ENCODE results near the gene RIPPLY3. TPM values are rescaled to one million over a fixed set of nuclear protein-coding genes. Genes with fewer than 3 reads are reported as not detected.

Gene RIPPLY3, protein sequence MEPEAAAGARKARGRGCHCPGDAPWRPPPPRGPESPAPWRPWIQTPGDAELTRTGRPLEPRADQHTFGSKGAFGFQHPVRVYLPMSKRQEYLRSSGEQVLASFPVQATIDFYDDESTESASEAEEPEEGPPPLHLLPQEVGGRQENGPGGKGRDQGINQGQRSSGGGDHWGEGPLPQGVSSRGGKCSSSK
- total RNA-seq, result under 1 TPM in 3 of 6 experiments, not detected in 3; 0.12 to 0.18 (median 0.17) TPM
- long read RNA-seq, result 0 reads

DNA sequence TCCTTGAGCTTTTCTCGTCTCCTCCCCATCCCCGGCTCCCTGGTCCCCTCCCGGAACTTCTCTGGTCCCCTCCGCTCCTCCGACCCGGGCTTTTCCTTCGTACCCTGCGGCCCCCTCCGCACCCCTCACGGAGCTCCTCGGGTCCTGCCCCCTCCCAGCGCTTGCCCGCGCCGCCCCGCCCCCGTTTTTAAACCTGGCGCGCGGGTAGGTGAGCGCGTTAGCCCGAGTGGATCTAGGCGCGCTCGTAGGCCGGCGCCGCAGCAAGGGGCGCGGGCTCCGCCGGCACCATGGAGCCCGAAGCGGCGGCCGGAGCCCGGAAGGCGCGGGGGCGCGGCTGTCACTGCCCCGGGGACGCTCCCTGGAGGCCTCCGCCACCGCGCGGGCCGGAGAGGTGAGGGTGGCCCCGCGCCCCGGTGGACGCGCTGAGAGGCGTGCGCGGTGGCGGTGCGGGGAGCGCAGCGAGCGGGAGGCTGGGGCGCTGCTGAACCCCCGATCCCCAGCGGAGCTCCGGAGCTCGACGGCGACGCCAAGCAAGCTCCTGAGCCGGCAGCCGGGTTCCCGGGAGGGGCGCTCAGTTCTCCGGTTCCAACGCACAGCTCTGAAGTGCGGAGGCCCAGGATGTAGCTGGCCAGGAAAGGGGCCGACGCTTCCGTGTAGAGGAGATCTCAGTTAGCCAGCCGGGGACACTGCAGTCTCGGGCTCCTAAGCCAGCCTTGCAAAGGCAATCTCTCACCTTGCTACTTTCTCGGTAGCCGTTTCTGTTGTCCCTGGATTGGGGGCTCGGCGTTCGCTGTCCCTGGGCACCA lies at the start of gene RIPPLY3:
Gene RIPPLY3 (plus strand): TSS at position 217 of the 806 bp plus-strand sequence. CDS start 71 bp downstream, at position 288.
- Histone ChIP-seq H3K9me3 (no peaks in the 10 kb centered on the region), H3K36me3 (no peaks in the 10 kb centered on the region), H3K27me3 (no peaks in the 10 kb centered on the region), H3K4me1 (peaks cover 0 to 11% (median 0%) of the 10 kb centered on the region in 4 donors), H3K4me3 (peak within 1 kb of the TSS; percentile 26 to 48 (median 29)), H3K27ac (no peak within 1 kb of the TSS)
- intact Hi-C loops (cut with DNase I), result no loop called here
- DNase-seq (peak in 1 of 3 donors; percentile 31), ATAC-seq (no peak)
- 3% methylated on average over 28 of the region's 87 CpGs for WGBS (ENCODE audit: insufficient coverage, low coverage, low lambda C conversion rate, missing lambda C conversion rate)
- TF ChIP-seq POLR2A (IDR thresholded peaks at IDR 0.05) (no peak), CTCF (IDR thresholded peaks at IDR 0.05) (no peak)

DNA sequence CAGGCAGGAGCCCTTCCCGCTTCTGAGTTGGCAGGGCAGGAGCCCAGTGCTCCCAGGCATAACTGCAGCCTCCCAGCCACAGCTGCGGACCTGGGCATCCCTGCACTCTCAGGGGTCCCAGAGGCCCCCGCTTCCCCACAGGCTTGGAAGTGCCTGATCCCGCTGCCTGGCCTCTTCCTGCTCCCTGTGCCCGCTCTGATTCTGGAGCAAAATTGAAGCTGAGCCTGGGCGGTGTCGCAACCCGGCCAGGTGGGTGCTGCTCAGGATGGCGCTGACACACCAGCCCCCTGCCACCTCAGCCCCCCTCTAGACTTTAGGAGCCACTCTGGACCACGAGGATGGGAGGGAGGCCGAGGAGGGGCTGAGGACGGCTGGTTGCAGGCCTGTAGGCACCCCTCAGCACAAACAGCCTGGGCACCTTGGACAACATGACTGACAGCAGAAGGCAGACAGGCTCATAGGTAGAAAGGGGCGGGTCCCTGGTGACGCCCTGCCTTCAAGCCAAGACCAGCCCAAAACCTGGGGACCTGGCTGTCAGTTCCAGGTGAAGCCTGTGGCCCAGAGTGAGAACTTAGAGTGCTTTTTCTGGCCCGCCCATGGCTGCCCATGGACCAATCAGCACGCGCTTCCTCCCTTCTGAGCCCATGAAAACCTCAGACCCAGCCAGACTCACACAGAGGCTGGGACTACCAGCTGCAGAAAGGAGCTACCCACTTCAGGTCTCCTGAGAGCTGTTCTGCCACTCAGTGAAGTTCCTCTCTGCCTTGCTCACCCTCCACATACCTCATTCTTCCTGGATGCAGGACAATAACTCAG lies 47.3 kb upstream of the RIPPLY3 start:
- no peak for TF ChIP-seq CTCF (IDR thresholded peaks at IDR 0.05)
- no peak for TF ChIP-seq POLR2A (IDR thresholded peaks at IDR 0.05)
- WGBS (ENCODE audit: insufficient coverage, low coverage, low lambda C conversion rate, missing lambda C conversion rate), result 100% methylated on average over 3 of the region's 17 CpGs
- Histone ChIP-seq H3K9me3 (no peaks in the 10 kb centered on the region), H3K4me1 (no peaks in the 10 kb centered on the region), H3K4me3 (no peak overlapping the region), H3K27ac (no peak overlapping the region), H3K27me3 (no peaks in the 10 kb centered on the region), H3K36me3 (peaks cover 0 to 2% (median 0%) of the 10 kb centered on the region in 4 donors)
- ATAC-seq (peak in 1 of 4 donors; percentile 13), DNase-seq (no peak)
- intact Hi-C loops (cut with DNase I), result no loop called here

GRCh38 chr21:36960676-36961284 lies 45.7 kb upstream of the RIPPLY3 start:
- peaks cover 0 to 2% (median 0%) of the 10 kb centered on the region in 4 donors for H3K36me3 ChIP-seq
- H3K9me3 ChIP-seq, result no peaks in the 10 kb centered on the region
- H3K27me3 ChIP-seq, result no peaks in the 10 kb centered on the region
- no peak overlapping the region for H3K27ac ChIP-seq
- WGBS (ENCODE audit: insufficient coverage, low coverage, low lambda C conversion rate, missing lambda C conversion rate), result 97% methylated on average over 8 of the region's 8 CpGs
- DNase-seq, result no peak
- no peak for ATAC-seq
- H3K4me3 ChIP-seq, result no peak overlapping the region
- peaks cover 0 to 6% (median 0%) of the 10 kb centered on the region in 4 donors for H3K4me1 ChIP-seq
- intact Hi-C loops (cut with DNase I), result no loop called here
- no peak for TF ChIP-seq CTCF (IDR thresholded peaks at IDR 0.05)
- no peak for TF ChIP-seq POLR2A (IDR thresholded peaks at IDR 0.05)

- no peak overlapping the region for H3K27ac ChIP-seq
- DNase-seq (no peak), ATAC-seq (no peak)
- intact Hi-C loops (cut with DNase I), result no loop called here
- TF ChIP-seq CTCF (IDR thresholded peaks at IDR 0.05) (no peak), POLR2A (IDR thresholded peaks at IDR 0.05) (no peak)
- no peaks in the 10 kb centered on the region for H3K9me3 ChIP-seq
- peaks cover 0 to 2% (median 0%) of the 10 kb centered on the region in 4 donors for H3K36me3 ChIP-seq
- H3K4me3 ChIP-seq, result no peak overlapping the region
- H3K4me1 ChIP-seq, result peaks cover 0 to 6% (median 0%) of the 10 kb centered on the region in 4 donors
- WGBS (ENCODE audit: insufficient coverage, low coverage, low lambda C conversion rate, missing lambda C conversion rate), result 90% methylated on average over 11 of the region's 11 CpGs
- no peaks in the 10 kb centered on the region for H3K27me3 ChIP-seq
Observed at GRCh38 chr21:36962098-36962780, 44.3 kb upstream of the RIPPLY3 start.
